Measurements from ENCODE around the gene BCL3.

- no peak for TF ChIP-seq NANOG (IDR thresholded peaks at IDR 0.05; ENCODE audit: borderline replicate concordance)
- TF ChIP-seq CTCF (conservative IDR thresholded peaks at IDR 0.05; ENCODE audit: low read depth in 2 of 2) = no peak
- no peak for TF ChIP-seq REST (IDR thresholded peaks at IDR 0.05; ENCODE audit: unreplicated experiment)
- no peak for TF ChIP-seq ZNF114 (CRISPR knock-in tag; IDR thresholded peaks at IDR 0.05)
- TF ChIP-seq EZH2 (IDR thresholded peaks at IDR 0.05; ENCODE audit: low read depth, unreplicated experiment) = no peak
- no peak for TF ChIP-seq POLR2AphosphoS5 (IDR thresholded peaks at IDR 0.05; ENCODE audit: low read depth)
- TF ChIP-seq CREB1 (CRISPR knock-in tag; IDR thresholded peaks at IDR 0.05; ENCODE audit: low read depth) = no peak
- no peak for TF ChIP-seq EZH2phosphoT487 (IDR thresholded peaks at IDR 0.05; ENCODE audit: unreplicated experiment)
- TF ChIP-seq ZNF331 (CRISPR knock-in tag; IDR thresholded peaks at IDR 0.05; ENCODE audit: low read depth) = no peak
- TF ChIP-seq JUNB (IDR thresholded peaks at IDR 0.05; ENCODE audit: unreplicated experiment) = no peak
- no peak for TF ChIP-seq ETS1 (IDR thresholded peaks at IDR 0.05)
Measured at GRCh38 chr19:44717603-44718002, 30.9 kb upstream of the BCL3 start.

Measured in GM23338 (cell line).